Right atrium auricular region (tissue), 2 donors: ENCODE data around the gene AGGF1. TPM values are rescaled to one million over a fixed set of nuclear protein-coding genes. Genes with fewer than 3 reads are reported as not detected.

Source experiments
- DNase-seq: peaks from one replicate; pipeline ENCODE4 v3.0.0-alpha.2; 2019; ENCODE audit warnings: low spot score
- H3K27ac ChIP-seq, 2 donors: fragments of 200-600 bp; sonication (generic); 1 replicate in 1 of 2; 2 replicates in 1 of 2; pipeline ENCODE4 v1.5.1; 2016 to 2019
- H3K27me3 ChIP-seq, 2 donors: fragments of 200-600 bp; sonication (generic); one replicate each; pipeline versions ENCODE4 v1.5.1 to v1.6.0; 2017 to 2019
- H3K36me3 ChIP-seq: fragments of 200-600 bp; sonication (generic); one replicate; pipeline ENCODE4 v1.5.1; 2016
- H3K4me1 ChIP-seq, 2 donors: fragments of 200-600 bp; sonication (generic); one replicate each; pipeline versions ENCODE4 v1.5.1 to v1.6.0; 2017 to 2019
- H3K4me3 ChIP-seq, 2 donors: fragments of 200-600 bp; sonication (generic); 1 replicate in 1 of 2; 2 replicates in 1 of 2; pipeline ENCODE4 v1.5.1; 2017 to 2019; ENCODE audit warnings: mild to moderate bottlenecking in 1 of 2, moderate library complexity in 1 of 2
- H3K9me3 ChIP-seq, 2 donors: fragments of 200-600 bp; sonication (generic); one replicate each; pipeline ENCODE4 v1.5.1; 2019
- CTCF ChIP-seq, 2 donors: fragments of 200-600 bp; sonication (generic); IDR thresholded peaks; one replicate each; pipeline ENCODE4 v1.5.1; 2019; ENCODE audit warnings: antibody characterized with exemption in 2 of 2
- total RNA-seq, 2 donors: library from RNA; depleted of rRNA; stranded (reverse); fragments of >200 nt; gene quantifications; one replicate each; pipeline ENCODE4 v1.1.0, GENCODE V29; 2016

The AGGF1 gene
- total RNA-seq, 2 donors from 2014 or later = 15.2 to 15.7 TPM

- Histone ChIP-seq H3K27me3 (no peaks in the 10 kb centered on the region), H3K36me3 (peaks cover 16% of the 10 kb centered on the region), H3K27ac (no peak overlapping the region), H3K4me1 (peaks cover 0 to 22% of the 10 kb centered on the region in 2 donors), H3K4me3 (no peak overlapping the region), H3K9me3 (no peaks in the 10 kb centered on the region)
- no peak for DNase-seq
- TF ChIP-seq CTCF (IDR thresholded peaks at IDR 0.05) = no peak
These were observed 1.7 kb downstream of the AGGF1 start for GRCh38 chr5:77031891-77032290.

- H3K4me3 ChIP-seq = no peak overlapping the region
- H3K27me3 ChIP-seq = no peaks in the 10 kb centered on the region
- no peak for TF ChIP-seq CTCF (IDR thresholded peaks at IDR 0.05)
- DNase-seq = no peak
- H3K4me1 ChIP-seq = peaks cover 0 to 22% of the 10 kb centered on the region in 2 donors
- H3K9me3 ChIP-seq = no peaks in the 10 kb centered on the region
- no peak overlapping the region for H3K27ac ChIP-seq
- peaks cover 23% of the 10 kb centered on the region for H3K36me3 ChIP-seq
These were observed 2.4 kb downstream of the AGGF1 start for GRCh38 chr5:77032635-77033034.

- no peak for TF ChIP-seq CTCF (IDR thresholded peaks at IDR 0.05)
- Histone ChIP-seq H3K9me3 (no peaks in the 10 kb centered on the region), H3K36me3 (peaks cover 30% of the 10 kb centered on the region), H3K27ac (no peak overlapping the region), H3K4me3 (no peak overlapping the region), H3K27me3 (no peaks in the 10 kb centered on the region), H3K4me1 (peaks cover 0 to 22% of the 10 kb centered on the region in 2 donors)
- DNase-seq = no peak
These were observed 3.1 kb downstream of the AGGF1 start for GRCh38 chr5:77033338-77033737.

- peaks cover 0 to 15% of the 10 kb centered on the region in 2 donors for H3K4me1 ChIP-seq
- no peak overlapping the region for H3K27ac ChIP-seq
- no peak for DNase-seq
- H3K4me3 ChIP-seq = no peak overlapping the region
- H3K36me3 ChIP-seq = peaks cover 49% of the 10 kb centered on the region
- H3K9me3 ChIP-seq = no peaks in the 10 kb centered on the region
- no peaks in the 10 kb centered on the region for H3K27me3 ChIP-seq
- no peak for TF ChIP-seq CTCF (IDR thresholded peaks at IDR 0.05)
These were observed 5.7 kb downstream of the AGGF1 start for GRCh38 chr5:77035950-77036349.

DNA sequence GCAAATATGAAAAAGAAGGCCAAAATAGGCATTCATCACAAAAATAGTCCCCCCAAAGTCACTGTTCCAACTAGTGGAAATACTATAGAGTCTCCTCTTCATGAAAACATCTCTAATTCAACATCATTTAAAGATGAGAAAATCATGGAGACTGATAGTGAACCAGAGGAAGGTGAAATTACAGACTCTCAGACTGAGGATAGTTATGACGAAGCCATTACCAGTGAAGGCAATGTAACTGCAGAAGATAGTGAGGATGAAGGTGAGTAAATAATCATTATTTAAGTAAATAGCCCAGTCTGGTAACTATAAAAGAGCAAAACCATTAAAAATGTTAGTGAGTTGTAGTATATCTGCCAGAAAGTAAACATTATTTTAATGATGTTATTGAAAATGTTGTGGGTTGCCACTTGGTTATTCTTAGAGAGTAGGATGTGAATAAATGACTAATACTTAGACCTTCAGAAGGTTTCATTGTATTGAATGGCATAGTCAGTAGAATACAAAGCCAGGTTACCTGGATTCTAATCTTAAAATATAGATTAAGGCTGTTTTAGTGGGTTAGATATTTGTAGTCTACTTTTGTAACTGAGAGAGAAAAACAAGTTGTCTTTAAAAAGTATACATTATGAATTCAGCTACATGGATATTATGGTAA is 16.3 kb downstream of the AGGF1 start:
- Histone ChIP-seq H3K27ac (no peak overlapping the region), H3K9me3 (no peaks in the 10 kb centered on the region), H3K36me3 (peaks cover 32% of the 10 kb centered on the region), H3K27me3 (no peaks in the 10 kb centered on the region), H3K4me3 (no peak overlapping the region), H3K4me1 (no peaks in the 10 kb centered on the region)
- no peak for TF ChIP-seq CTCF (IDR thresholded peaks at IDR 0.05)
- no peak for DNase-seq

- Histone ChIP-seq H3K36me3 (peaks cover 44% of the 10 kb centered on the region), H3K4me3 (no peak overlapping the region), H3K9me3 (no peaks in the 10 kb centered on the region), H3K27me3 (no peaks in the 10 kb centered on the region), H3K4me1 (no peaks in the 10 kb centered on the region), H3K27ac (no peak overlapping the region)
- TF ChIP-seq CTCF (IDR thresholded peaks at IDR 0.05) = no peak
- no peak for DNase-seq
These were observed 33.8 kb downstream of the AGGF1 start for GRCh38 chr5:77064040-77064439.
